ENCODE data around the gene ZCRB1.

The ZCRB1 gene

GRCh38 chr12:42281844-42282243 lies 44.0 kb downstream of the ZCRB1 start:
- H3K4me3 ChIP-seq (ENCODE audit: low read length) = no peak overlapping the region
- no peak for DNase-seq (ENCODE audit: low read depth)
- TF ChIP-seq, protein P1, sequence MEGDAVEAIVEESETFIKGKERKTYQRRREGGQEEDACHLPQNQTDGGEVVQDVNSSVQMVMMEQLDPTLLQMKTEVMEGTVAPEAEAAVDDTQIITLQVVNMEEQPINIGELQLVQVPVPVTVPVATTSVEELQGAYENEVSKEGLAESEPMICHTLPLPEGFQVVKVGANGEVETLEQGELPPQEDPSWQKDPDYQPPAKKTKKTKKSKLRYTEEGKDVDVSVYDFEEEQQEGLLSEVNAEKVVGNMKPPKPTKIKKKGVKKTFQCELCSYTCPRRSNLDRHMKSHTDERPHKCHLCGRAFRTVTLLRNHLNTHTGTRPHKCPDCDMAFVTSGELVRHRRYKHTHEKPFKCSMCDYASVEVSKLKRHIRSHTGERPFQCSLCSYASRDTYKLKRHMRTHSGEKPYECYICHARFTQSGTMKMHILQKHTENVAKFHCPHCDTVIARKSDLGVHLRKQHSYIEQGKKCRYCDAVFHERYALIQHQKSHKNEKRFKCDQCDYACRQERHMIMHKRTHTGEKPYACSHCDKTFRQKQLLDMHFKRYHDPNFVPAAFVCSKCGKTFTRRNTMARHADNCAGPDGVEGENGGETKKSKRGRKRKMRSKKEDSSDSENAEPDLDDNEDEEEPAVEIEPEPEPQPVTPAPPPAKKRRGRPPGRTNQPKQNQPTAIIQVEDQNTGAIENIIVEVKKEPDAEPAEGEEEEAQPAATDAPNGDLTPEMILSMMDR (conservative IDR thresholded peaks at IDR 0.05; ENCODE audit: low read depth, low read length) = no peak

DNA sequence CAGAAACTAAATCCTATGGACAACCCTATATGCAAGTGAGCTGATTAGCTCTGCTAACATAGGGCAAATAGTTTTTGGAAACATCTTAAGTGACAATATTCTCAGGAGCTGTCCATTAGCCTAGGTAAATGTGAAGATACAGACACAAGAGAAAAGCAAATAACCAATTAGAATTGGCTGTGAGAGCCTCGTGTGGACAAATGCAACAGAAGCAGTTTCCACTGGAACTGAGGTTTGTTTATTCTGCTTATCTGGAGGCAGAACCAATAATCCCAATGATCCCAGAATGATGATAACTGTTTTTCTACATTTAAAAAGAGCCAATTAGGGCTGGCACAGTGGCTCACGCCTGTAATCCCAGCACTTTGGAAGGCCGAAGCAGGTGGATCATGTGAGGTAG lies 44.6 kb downstream of the ZCRB1 start:
- no peak overlapping the region for H3K4me3 ChIP-seq (ENCODE audit: low read length)
- no peak for DNase-seq (ENCODE audit: low read depth)
- TF ChIP-seq, protein P1 (conservative IDR thresholded peaks at IDR 0.05; ENCODE audit: low read depth, low read length) = no peak

DNA sequence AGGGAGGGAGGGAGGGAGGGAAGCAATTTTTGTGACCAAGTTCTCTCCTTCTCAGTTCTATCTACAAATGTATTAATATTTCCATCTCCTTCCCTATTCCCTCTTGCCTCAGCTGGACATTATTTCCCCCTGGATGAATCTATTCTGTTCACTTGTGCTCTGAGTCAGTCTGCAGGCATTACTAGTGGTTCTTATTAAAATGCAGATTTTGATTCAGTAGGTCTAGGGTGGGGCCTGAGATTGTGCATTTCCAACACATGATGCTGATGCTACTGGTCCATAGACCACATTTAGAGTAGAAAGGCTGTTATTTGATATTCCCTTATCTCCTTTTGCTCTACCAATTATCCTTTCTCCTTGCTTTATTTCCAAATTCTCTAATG lies 47.8 kb downstream of the ZCRB1 start:
- no peak for DNase-seq (ENCODE audit: low read depth)
- TF ChIP-seq, protein P1 (conservative IDR thresholded peaks at IDR 0.05; ENCODE audit: low read depth, low read length) = no peak

DNA sequence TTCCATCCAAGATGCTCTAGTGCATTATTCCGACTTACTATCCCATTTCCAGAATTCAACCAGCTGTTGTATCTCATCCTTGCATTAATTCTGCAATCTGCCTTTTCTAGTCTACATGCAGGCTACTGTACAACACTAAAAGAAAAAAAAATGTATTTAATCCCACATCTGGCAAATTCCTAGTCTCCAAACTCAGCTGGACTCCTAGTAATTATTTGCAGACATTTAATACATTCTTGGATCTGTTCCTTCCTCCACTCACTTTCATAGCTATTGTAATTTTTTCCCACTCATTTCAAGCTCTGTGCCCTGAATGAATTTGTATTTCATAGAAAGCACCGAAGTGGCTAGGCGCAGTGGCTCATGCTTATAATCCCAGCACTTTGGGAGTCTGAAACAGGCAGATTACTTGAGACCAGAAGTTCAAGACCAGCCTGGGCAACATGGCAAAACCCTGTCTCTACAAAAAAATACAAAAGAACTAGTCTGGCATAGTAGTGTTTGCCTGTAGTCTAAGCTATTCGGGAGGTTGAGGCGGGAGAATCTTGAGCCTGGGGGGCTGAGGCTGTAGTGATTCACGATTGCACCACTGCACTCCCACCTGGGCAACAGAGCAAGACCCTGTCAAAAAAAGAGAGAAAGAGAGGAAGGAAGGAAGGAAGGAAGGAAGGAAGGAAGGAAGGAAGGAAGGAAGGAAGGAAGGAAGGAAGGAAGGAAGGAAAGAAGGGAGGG lies 48.3 kb downstream of the ZCRB1 start:
- DNase-seq (ENCODE audit: low read depth) = no peak
- TF ChIP-seq, protein P1 (conservative IDR thresholded peaks at IDR 0.05; ENCODE audit: low read depth, low read length) = no peak
- H3K4me3 ChIP-seq (ENCODE audit: low read length) = no peak overlapping the region

More for the DNA sequence above, 47.8 kb downstream of the ZCRB1 start:
- no peak overlapping the region for H3K4me3 ChIP-seq (ENCODE audit: low read length)

DNA sequence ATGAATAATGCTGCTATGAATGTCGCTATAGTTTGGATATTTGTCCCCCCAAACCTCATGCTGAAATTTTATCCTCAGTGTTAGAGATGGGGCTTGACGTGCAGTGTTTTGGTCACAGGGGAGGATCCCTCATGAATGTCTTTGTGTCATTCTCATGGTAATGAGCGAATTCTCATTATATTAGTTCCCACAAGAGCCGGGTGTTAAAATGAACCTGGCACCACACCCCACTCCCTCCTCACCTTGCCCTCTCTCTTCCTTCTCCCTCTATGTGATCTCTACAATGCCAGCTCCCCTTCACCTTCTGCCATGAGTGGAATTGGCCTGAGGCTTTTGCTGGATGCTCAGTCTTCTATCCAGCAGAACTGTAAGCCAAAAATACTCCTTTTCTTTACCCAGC lies 50.4 kb downstream of the ZCRB1 start:
- DNase-seq (ENCODE audit: low read depth) = no peak
- TF ChIP-seq, protein P1 (conservative IDR thresholded peaks at IDR 0.05; ENCODE audit: low read depth, low read length) = no peak
- H3K4me3 ChIP-seq (ENCODE audit: low read length) = no peak overlapping the region

DNA sequence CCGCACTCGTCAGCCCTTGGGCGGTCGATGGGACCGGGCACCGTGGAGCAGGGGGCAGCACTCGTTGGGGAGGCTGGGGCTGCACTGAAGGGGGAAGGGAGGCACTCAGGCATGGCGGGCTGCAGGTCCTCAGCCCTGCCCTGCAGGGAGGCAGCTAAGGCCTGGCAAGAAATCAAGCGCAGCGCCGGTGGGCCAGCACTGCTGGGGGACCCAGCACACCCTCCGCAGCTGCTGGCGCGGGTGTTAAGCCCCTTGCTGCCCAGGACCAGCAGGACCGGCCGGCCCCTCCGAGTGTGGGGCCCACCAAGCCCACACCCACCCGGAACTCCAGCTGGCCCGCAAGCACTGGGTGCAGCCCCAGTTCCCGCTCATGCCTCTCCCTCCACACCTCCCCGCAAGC lies 52.2 kb downstream of the ZCRB1 start:
- TF ChIP-seq, protein P1 (conservative IDR thresholded peaks at IDR 0.05; ENCODE audit: low read depth, low read length) = no peak
- DNase-seq (ENCODE audit: low read depth) = no peak
- no peak overlapping the region for H3K4me3 ChIP-seq (ENCODE audit: low read length)

GRCh38 chr12:42270596-42270995 lies 55.3 kb downstream of the ZCRB1 start:
- no peak overlapping the region for H3K4me3 ChIP-seq (ENCODE audit: low read length)
- DNase-seq (ENCODE audit: low read depth) = no peak
- TF ChIP-seq, protein P1 (conservative IDR thresholded peaks at IDR 0.05; ENCODE audit: low read depth, low read length) = no peak

All from retinal pigment epithelial cell (primary cell).